HEK293T (cell line): Measurements from ENCODE around the gene PAPSS1.

Source experiments
- ARNT ChIP-seq: fragments of 450-650 bp; IDR thresholded peaks from 2 replicates; pipeline ENCODE4 v1.6.1; 2017; ENCODE audit warnings: mild to moderate bottlenecking
- FOXM1 ChIP-seq: fragments of 450-650 bp; IDR thresholded peaks from 2 replicates; pipeline ENCODE4 v1.6.1; 2017; ENCODE audit warnings: mild to moderate bottlenecking, borderline replicate concordance
- SP1 ChIP-seq: fragments of 450-650 bp; IDR thresholded peaks from 2 replicates; pipeline ENCODE4 v1.6.1; 2017

GRCh38 chr4:107701565-107701964 is 18.5 kb downstream of the PAPSS1 start:
- TF ChIP-seq FOXM1 (no peak), SP1 (no peak), ARNT (no peak)
